Left forelimb (tissue), 1 donor: ENCODE results near the gene CENPU.
A peak's percentile ranks its signal among the peaks of the same experiment; 100 is the strongest.
"Not testable (repeated sequence)": the region's sequence is repeated elsewhere in the genome, so short reads cannot be mapped to it uniquely, and the experiment has no call there.

Source experiments
- DNase-seq: peaks from one replicate; pipeline ENCODE4 v3.0.0-alpha.2; 2018; ENCODE audit warnings: low spot score

CENPU gene

GRCh38 chr4:184666670-184667069 is 67.2 kb downstream of the CENPU start:
- DNase-seq = no peak

GRCh38 chr4:184664445-184665210 is 69.3 kb downstream of the CENPU start:
- DNase-seq = no peak

DNA sequence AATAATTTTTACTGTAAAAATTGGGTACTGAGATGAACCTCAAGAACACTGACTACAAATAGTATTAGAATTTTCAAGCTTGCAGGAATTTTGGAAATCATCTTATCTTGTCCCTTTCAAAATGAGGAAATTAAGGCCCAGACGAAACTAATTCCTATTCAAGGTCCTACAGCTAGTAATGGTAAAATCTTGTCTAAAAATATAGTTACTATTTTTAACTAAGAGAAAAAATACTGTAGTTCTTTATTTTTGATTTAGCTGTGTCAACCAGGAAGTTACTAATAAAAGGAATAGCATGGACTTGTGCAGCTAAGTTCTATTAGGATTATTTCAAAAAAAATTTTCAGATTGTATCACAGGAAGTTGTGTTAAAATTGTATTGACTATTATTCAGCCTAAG is 71.7 kb downstream of the CENPU start:
- DNase-seq = no peak

DNA sequence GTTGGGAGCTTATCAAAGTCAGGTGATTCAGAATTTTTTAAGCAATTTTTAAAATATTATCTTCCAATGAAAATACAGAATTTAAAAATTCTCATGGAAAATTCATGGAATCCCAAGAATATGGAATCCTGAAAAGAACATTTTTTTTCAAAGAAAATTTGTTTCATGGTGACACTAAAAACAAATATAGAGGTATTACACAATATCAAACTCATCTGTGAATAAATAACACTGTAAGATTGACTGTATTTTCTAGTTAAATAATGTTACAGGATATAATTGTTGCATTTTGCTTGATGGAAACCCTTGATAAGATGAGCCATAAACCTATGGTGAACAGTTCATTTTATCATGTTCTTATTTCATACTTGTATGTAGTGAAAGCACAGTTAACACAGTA is 72.9 kb downstream of the CENPU start:
- no peak for DNase-seq

- not testable (repeated sequence) for DNase-seq
Observed at GRCh38 chr4:184657820-184658219, 76.1 kb downstream of the CENPU start.

GRCh38 chr4:184657144-184657543 is 76.8 kb downstream of the CENPU start:
- no peak for DNase-seq

GRCh38 chr4:184655889-184656869 is 77.7 kb downstream of the CENPU start:
- no peak for DNase-seq

- no peak for DNase-seq
Observed at GRCh38 chr4:184653650-184654049, 80.2 kb downstream of the CENPU start.

DNA sequence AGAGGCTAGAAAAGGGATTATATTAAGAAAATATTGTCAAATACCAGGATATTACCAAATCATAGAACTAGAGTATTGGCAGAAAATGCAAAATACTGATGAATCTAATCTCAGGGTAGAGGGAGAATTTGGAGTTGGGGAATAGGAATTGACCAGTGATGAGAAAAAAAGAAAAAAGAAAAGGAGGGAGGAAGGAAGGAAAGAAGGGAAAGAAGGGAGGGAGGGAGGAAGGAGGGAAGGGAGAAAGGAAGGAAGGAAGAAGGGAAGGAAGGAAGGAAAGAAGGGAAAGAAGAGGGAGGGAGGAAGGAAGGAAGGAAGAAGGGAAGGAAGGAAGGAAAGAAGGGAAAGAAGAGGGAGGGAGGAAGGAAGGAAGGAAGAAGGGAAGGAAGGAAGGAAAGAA is 81.2 kb downstream of the CENPU start:
- not testable (repeated sequence) for DNase-seq

DNA sequence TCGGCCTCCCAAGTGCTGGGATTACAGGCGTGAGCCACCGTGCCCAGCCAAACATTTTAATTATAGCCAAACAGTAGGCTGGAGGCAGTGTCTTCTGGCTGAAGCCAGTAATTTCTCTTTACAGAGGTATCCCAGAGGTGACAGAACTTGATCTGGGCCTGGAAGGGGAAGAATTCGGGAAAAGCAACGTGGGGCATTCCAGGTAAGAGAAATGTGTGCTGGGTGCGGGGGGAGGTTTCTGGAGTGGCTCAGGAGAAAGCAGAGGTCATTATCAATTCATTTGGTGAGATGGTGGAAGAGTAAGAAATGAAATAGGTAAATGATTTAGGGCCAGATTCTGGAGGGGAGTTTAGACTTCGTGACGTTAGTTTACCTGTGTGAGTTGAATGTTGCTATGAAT is 82.0 kb downstream of the CENPU start:
- DNase-seq = no peak

DNA sequence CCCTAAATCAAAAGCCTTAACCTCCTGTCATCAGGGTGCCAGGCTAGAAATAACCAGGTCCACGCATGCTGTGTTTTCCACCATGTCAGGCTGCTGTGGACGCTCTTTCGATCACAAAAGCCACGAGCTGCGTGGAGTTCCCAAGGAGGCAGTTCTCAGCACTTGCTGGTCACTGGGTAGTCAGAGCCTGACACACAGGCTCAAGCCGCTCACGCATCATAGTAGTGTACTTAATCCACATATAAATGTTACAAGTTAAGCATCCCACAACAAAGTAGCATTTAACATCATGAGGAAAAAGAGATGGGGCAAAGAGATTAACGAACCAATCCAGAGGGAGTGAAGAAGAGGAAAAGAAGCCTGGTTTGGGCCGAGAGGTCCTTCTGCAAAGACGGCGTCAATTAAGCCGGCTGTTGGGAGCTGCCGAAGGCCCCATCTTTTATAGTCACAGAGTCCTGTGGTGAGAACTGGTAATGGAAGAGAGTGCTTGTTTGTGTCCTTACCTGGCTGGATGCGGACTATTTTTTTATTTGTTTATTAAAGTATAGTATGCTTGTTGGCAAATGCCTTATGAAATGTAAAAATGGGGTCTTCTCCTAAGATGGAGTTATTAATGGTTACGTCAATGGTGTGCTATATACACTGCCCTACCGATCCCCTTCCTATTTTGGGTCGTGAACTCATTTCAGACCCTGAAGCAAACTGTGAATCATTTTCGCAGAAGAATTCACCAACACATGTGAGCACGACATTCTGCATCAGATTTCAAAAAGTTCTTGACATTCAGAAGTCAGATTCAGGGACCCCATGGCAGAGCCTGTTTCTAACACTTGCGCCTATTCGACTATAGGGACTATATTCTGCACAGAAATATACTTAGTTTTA is 83.7 kb downstream of the CENPU start:
- no peak for DNase-seq

DNA sequence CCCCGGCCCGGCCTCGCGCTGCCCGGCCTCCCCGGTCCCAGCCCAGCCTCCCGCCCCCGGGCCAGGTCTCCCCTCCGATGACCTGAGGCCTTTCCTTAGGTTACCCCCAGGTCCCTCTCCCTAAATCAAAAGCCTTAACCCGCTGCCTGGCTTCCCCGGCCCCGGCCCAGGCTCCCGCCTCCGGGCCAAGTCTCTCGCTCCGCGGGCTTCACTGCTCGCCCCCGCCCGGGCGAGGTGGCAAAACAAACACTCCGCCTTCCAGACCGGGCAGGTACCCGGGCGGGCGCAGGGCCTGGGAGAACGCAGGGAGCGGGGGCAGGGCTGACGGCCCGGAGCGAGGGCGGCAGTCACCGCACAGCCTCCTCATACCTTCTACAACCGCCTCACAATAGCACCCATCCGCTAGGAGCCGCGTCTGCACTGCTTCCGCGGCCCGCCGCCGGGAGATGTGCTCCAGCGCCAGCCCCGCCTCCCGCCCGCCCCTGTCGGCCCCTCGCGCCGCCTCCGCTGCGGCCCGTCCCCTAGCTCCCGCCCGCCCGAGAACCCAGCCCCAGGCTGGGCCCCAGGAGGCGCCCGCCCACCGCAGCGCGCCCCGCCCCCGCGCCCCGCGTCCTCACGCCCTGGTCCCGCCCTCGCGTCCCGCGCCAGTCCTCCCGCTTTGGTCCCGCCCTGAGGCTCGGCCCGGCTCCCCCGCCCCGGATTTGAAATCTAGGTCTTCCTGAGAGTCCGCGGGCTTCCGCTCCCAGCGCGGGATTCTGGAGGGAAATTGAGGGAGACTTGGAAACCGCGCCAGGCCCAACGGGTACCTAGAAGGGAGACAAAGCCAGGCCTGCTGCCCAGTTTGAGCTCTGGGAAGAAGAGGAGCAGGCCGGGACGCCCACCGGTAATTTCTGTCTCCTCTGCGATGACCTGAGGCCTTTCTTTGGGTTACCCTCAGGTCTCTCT is 84.6 kb downstream of the CENPU start, which contains the start of the genes CASP3 and PRIMPOL:
Gene CASP3, minus strand, starts transcription at position 422 of the 945 bp plus-strand sequence. CDS start 10,994 bp downstream, outside the sequence.
Gene PRIMPOL, plus strand, starts transcription at position 713 of the 945 bp plus-strand sequence. CDS start 7,403 bp downstream, outside the sequence.
- peak; percentile 99 for DNase-seq

- peak; percentile 76 for DNase-seq
Observed at GRCh38 chr4:184648313-184649025, 85.4 kb downstream of the CENPU start.

DNA sequence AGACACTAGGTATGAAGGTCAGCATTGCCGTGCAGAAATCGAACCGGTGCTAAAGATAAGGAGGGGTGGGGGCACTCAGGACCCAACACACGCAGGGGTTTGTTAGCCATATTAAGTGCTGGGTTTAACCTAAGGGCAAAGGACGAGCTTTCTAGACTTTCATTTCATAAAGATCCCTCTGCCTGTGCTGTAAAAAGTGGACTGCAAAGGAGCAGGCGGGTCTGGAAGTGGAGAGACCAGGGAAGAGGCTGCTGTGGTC is 85.9 kb downstream of the CENPU start:
- no peak for DNase-seq

DNA sequence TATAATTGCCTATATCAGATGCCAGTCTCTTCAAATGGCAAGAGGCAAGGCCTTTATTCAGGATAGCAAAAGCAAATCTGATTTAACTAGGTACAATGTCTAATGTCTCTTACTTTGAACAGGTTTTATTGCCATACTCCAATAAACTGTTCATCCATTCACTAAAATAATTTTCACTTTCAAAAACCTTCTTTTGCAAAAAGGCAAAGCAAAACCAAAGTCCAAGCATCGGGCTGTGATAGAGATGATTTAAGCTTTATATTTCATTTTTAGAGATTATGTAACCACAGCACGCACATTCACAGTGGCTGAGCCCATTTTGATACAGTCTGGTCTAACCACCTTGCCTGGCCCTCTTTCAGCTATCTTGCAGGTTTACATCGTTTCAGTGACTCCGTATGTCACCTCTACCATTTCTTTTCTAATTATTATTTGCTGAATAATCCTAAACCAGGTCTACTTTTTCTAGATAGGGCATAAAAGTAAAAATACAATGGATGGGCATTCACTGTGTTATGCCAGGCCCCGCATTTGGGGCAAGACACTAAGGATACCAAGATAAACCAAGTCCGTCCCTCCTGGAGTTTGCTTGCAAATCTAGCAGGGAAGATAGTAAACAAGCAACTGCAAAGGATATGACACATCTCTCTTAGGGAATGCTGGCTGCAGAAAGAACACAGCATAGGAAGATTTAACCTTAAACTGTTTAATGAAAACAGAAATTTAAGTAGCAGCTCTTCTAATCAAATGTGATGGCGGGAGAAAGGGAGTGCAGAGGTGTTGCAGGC is 86.4 kb downstream of the CENPU start:
- no peak for DNase-seq

- no peak for DNase-seq
Observed at GRCh38 chr4:184645904-184646610, 87.8 kb downstream of the CENPU start.

DNA sequence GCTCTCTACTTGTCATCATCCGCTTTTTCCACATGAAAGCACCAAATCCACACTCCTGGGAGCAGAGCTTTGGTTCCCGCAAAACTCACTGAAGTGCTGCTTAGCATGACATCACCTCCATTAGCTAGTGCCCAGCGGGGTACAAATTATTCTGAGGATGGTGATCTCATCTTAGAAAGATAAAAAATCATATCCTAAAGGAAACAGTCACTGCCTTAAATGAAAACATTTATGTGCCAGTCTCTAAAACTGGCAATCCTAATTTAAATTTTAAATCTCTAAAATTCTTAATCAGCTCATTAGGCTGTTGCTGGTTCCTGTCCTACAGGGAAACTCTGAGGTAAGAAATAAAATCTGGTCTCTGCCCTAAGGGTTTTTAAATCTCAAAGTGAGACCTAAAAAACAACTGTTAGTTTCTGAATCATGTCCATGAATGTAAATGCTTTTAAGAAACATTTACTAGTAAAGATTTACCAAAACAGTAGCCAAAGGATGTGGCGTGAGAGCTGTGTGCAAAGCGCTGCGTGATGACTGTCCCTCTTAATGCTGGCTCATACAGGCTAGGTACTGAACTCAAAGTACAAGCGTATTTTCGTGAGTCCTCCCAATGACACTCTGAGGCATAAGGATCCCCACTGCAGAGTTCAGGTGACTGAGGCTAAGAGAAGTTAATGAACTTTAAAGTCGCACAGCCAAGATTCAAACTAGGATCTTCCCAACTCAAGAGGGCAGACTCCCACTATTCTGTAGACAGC is 89.2 kb downstream of the CENPU start:
- DNase-seq = no peak
